Measurements from ENCODE around the gene ACOXL.
"Not testable (repeated sequence)": the region's sequence is repeated elsewhere in the genome, so short reads cannot be mapped to it uniquely, and the experiment has no call there.

ACOXL gene

DNA sequence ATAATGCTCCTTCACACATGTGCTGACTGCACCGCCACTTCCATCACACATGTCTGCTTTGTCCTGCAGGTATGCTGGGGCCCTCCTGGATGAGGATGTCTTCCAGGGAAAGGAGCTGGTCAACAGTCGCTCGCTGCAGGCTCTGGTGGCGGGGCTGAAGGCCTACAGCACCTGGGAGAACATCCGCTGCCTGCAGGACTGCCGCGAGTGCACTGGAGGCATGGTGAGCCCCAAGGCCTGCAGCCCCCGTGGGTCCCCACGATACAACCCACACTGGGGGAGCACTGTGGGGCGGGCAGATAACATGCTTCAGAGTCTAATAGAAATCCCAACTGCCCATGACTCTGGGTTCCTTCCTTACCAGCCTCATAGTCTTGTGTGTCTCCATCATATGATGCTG is 201.0 kb downstream of the ACOXL start:
- DNase-seq: no peak

DNA sequence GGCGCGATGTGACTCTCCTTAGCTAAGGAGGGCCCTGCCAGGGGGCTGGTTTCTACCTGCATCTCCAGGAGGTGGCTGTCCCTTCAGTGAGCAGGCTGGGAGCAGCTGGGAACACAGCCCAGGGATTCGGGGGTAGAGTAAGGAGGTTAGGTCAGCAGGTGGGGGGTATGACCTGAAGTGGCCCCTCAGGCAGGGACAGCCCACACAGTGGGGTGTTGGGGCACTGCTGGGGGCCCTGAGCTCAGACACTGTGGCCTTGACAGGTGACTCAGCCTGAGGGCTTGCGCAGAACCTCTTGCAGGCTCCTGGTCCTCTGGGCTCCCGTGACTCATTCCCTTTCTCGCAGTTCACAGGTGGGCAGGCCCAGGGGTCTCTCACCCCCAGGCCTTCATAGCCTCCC is 202.6 kb downstream of the ACOXL start:
- DNase-seq: no peak

DNA sequence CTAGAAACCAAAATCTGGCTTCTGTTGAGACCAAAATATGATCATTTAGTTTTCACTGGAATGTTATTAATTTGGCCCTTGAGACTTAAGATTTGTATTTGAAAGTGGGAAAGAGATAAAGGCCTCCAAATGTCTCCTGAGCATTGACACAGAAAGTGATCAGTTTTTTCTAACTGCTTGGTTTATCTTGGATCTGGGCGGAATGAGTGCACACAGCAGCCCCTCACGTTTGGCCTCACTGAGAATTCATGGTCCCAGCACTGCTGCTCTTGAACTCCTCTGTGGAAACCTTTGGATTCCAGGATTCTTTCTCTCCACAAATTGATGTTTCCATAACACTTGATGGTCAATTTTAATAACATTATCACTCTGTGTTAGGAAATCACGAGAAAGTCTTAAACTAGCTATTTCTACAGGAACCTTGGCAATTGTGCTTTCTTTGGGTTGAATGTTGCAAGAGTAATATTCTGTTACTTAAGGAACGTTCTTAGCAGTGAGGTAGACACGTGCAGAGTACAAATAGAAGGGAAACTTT is 208.1 kb downstream of the ACOXL start:
- DNase-seq: no peak

DNA sequence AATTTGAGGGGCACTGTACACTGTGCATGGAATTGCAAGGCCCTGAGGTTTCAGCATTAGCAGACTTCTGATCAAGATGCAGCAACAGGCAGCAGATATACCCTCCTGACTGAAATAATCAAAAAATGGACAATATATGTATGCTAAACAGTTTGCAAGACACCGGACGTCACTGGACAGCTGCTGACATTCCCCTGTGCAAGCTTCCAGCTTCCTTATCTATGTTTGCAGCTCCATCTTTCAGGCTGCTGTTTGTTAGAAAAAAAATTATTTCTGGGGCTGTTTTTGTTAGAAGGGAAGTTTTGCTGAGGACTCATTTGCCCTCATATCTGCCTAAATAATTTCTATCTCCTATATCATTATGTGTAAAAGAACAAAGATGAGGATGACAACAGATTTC is 208.9 kb downstream of the ACOXL start:
- no peak for DNase-seq

DNA sequence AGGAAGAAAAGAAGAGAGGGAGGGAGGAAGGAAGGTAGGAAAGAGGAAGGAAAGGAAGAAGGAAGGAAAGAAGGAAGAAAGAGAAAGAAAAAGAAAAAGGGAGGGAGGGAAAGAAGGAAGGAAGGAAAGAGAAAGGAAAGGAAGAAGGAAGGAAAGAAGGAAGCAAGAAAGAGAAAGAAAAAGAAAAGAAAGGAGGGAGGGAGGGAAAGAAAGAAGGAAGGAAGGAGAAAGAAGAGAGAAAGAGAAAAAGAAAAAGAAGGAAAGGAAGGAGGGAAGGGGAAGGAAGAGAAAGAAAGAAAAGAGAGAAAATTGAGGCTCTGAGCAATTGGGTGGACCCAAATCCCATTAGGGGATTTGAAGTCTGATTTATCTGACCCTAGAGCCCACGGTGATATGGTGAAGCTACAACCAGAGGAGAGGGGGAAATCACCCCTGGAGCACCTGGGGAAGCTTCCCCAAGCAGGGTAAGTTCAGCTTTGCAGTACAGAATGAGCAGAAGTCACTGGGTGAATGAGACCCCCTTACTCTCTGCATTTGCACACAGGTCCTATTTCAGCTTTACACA is 210.8 kb downstream of the ACOXL start:
- DNase-seq: no peak

DNA sequence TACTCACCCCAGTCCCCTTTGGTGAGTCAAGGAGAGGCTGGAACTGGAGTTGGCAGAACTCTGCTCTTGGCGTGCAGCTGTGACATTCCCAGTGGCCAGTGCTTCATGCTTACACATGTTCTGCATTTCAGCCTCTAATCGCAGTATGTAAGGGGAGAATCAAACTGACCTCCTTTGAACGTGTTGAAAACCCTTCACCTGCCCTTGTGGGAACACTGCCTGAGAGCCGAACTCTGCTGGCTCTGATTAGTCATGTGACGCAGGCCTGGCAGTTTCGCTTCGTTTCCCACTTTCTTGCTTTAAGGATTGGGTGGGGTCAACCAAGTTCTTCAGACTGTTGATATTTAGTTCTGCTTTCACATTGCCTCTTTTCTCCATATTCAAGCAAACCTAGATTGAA is 214.5 kb downstream of the ACOXL start:
- DNase-seq: no peak

DNA sequence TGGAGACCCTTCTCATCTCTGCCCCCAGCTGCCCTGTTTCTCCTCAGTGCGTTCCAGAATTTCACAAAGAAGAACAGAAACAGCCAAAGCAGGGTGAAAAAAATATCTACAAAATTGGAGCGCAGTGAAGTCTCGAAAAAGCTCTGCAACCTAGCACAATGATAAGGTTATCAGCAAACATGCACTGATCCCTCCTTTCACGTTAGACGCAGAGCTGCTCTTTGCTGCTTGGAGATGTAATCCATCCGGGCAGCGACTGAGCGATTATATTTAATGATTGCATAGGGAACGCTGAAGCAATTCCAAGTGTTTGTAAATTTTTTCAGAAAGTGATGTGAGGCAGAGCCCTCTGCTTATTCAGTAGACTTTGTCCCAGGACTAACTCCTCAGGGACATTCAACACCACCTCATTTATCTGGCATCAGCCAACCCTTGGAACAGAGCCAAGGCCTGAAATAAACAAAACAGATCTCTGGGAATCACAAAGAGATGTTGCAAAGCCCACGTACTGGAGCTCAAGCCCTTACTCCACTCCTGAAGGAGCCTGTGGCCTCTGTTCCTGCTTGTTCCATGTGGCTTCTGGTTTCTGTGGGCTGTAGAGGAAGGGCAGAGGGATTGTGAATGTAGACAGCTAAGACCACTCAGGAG is 215.8 kb downstream of the ACOXL start:
- DNase-seq: no peak

DNA sequence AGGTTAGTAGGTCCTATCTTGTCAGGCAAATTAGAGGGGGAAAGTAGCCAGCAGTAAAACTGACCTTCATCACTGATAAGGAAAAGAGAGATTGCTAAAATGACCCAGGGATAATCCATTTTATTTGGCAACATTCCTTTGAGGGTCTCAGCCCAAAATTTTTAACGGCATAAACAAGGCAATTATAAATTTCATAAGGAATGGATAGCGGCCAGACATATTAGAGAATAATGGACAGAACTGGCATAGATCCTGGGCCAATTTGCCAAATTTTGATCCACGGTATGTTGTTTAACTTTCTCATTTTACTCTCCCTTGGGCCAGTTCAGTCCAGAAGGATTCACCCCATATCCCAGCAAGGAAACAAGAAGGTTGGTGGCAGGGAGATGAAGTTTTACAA is 217.9 kb downstream of the ACOXL start:
- no peak for DNase-seq

DNA sequence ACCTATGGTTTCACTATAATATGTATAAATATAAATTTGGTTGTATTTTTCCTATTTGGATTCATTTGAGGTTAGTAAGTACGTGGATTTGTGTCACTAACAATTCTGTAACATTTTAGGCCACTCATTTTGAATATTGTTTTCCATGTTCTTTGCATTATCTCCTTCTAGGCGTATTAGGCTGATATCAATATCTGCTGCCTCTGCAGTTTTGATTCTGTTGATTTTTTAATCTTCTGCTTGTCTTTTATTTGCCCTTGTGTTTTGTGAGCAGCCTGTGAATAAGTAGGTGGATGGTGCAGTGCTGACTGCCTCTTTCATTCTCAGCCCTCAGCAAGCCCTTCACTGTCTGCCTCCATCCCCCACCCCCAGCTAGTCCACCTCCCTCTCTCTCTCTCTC is 222.7 kb downstream of the ACOXL start:
- DNase-seq: no peak

DNA sequence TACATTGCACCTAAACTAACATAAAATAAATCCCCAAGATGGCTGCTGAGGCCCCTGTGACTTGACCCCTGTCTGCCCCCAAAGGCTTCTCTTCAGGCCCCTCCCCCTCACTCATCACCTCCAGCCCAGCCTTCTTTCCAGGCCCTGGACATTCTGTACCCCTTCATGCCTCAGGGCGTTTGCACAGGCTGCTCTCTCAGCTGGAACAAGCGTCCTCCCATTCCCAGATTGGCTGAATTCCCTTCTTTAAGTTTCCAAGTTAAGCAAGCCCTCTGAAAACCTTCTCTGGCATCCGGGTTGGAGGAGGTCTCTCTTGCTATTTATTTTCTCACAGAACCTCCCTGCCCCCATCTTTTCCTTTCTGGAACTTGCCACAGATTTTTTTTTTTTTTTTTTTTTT is 223.2 kb downstream of the ACOXL start:
- DNase-seq: no peak

DNA sequence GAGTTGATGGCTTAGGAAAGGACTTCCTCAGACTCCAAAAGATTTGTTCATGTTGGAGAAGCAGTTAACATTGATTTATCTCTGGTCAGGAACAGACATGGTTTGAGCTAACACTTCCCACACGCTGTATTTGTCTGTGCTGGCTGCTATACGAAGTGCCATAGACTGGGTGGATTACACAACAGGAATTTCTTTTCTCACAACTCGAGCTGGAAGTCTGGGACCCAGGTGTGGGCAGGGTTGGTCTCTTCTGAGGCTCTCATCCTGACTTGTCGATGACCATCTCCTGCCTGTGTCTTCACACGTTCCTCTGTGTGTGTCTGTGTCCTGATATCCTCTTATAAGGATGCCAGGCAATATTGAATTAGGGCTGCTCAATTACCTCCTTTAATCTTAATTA is 224.9 kb downstream of the ACOXL start:
- no peak for DNase-seq

DNA sequence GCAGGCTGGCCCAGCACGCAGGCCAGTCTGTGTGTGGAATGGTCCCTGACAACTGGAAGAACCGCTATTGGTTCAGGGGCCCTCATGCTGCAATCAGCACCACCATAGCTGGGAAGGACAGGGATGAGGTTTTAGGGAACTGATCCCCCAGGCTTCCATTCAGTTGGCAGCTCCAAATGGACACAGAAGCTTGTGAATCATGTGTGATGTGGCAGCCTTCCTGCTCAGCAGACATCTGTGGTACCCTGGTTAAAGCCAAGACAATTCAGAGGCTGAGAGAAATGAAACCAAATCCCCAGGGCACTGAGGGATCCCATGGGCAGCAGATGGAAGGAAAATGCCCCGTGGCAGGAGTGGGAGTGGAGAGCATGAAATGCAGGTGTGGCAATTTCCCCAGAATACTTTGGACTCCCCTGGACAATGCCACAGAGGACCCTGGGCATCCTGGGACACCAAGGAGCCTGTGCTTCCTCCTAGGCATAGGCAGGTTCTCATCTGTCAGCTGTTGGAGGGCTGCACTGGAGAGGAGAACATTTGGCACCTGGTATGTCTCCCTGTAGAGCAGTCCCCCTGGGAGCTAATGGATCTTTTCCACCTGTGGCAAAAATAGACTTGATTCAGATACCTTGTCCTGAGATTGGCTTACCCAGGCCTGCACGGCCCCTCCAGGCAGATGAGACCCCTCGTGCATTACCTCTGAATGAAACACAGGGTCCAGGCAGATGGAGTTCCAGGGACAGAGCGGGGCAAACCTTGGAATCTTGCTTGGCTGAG is 226.2 kb downstream of the ACOXL start:
- DNase-seq: no peak

DNA sequence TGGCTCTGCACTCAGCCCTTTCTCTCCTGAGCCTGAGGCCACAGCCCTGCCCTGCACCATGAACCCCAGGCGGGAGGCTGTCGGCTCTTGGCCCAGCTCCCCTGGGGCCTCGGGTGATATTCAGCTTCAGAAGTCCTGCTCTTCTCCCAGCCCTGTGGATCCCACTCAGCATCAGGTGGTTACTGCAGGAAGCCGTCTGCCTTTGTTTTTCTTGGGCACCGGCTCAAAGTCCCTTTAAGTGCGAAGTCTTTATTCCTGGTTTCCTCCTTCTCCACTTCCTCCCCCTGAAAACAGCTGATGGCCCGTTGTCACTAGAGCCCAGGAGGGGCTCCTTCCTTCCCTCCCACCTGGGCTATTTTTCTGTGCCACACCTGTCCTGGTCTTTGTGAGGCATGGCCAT is 226.8 kb downstream of the ACOXL start:
- DNase-seq: no peak

DNA sequence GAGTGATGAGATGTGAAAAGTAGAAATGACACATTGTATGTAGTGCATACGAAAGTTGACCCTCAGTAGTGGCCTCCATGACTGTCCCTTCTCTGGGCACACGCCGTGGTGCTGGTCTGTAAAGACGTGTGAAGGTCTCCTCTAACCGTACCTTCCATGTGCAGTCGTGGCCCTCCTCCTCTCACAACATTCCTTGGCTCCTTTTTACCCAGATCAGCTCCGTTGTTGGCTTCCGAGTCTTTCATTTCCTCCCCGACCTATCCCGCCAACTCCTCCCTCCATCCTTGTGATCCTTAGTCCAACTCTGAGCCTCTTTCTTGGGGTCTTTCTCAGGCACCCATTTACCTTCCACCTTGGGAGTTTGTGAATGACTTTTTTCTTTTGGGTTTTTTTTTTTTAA is 227.9 kb downstream of the ACOXL start:
- DNase-seq: no peak

DNA sequence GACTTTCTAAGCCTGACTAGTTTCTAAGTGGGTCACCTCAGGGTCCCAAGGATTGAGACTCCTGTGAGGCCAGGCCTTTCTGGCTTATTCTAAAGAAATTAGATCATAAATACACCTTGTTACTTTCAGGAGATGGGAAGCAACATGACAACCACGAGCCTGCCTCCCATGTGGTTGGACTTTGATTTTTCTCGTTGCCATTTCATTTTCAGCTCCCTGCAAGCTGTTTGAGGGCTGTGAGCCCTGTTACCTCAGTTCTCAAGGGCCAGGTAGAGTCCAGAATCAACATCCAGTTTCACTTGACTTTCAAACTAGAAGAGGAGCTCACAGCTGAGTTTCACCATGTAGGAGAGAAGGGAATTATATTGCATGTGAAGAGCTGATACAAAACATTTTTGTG is 228.6 kb downstream of the ACOXL start:
- no peak for DNase-seq

DNA sequence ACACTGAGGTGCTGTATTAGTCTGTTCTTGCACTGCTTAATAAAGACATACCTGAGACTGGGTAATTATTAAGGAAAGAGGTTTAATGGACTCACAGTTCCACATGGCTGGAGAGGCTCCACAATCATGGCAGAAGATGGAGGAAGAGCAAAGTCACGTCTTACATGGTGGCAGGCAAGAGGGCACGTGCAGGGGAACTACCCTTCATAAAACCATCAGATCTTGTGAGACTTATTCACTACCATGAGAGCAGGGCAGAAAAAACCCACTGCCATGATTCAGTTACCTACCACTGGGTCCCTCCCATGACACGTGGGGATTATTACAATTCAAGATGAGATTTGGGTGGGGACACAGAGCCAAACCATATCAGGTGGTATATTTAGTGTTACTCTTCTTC is 229.3 kb downstream of the ACOXL start:
- not testable (repeated sequence) for DNase-seq

DNA sequence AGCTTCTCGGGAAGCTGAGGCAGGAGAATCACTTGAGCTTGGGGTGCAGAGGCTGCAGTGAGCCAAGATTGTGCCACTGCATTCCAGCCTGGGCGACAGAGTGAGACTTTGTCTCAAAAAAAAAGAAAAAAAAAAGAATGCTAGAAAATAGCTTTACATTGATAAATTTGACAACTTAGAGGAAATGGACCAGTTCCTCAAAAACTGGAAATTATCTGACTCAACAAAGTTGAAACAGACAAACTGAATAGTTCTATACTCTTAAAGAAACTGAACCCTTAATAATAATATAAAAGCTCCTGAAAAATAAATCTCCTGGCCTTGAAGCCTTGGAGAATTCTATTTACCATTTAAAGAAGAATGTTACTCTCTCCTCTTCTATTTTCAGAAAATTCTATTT is 237.3 kb downstream of the ACOXL start:
- DNase-seq: no peak

DNA sequence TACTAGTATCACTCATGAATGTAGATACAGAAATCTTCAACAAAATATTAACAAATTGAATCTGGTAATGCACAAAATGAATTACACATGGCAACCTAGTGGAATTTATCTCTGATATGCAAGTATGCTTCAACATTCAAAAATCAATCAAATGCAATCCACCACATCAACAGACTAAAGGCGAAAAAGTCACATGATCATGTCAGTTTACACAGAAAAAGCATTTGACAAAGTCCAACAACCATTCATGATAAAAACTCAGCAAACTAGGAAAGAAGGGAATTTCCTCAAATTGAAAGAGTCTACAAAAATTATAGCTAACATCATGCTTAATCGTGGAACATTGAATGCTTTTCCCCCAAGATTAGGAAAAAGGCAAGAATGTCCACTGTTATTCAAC is 237.8 kb downstream of the ACOXL start:
- no peak for DNase-seq

DNA sequence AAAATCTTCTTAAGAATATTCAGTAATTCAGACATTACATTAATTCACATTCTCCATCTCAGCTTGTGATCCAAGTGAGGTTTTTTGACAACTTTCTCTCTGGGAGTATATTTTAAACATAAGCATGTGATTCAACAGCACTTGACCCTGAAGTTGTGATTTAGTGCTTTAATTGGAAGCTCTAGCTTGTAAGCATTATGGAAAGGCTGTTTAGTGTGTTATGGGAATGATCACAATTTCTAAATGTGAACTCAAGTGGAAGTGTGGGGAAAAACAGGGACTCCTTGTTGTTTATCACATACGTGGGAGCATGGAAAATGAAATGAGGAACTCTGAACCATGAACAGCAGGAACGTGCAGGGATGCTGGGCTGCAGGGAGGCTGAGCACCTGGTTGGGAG is 239.4 kb downstream of the ACOXL start:
- DNase-seq: no peak

DNA sequence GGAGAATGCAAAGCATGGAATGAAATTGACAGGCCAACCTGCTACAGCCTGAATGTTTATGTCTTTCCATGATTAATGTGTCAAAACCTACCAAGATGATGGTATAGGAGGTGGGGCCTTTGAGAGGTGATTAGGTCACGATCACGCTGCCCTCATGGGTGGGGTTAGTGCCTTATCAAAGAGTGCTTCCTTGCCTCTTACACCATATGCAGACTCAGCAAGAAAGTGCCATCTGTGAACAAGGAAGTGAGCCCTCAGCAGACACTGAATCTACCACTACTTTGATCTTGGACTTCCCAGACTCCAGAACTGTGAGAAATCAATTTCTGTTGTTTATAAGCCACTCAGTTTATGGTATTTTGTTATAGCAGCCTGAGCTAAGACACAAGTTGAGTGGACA is 240.9 kb downstream of the ACOXL start:
- no peak for DNase-seq

DNA sequence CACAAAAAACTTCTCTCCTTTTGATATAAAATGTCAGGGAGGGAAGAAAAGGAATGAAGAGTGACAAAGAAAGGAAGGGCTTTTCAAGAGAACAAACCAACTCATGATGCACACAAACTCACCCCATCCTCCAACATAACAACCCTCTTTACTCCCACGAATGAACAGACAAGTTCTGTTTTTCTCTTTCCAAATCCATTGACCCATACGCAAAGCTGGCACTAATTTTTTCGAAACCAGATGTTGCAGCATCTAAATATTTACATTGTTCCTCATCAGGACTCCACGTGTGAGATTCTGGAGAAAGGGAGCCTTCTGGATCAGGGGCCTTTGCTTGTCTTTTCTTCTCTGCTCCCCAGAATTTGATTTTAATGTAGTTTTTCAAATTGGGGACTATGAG is 245.0 kb downstream of the ACOXL start:
- DNase-seq: no peak

DNA sequence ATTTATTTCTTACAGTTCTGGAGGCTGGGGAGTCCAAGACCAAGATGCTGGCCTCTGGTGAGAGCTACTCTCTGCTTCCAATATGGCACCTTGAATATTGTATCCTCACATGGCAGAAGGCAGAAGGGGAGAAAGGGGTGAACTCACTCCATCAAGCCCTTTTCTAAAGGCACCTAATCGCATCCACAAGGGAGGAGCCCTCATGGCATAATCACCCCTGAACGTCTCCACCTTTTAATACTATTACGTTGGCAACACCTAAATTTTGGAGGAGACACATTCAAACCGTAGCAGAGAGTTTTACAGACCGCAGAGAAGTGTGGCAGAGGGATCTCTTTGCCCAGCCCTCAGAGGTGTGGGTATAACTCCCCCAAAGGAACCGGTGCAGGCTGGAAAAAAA is 245.8 kb downstream of the ACOXL start:
- DNase-seq: no peak

DNA sequence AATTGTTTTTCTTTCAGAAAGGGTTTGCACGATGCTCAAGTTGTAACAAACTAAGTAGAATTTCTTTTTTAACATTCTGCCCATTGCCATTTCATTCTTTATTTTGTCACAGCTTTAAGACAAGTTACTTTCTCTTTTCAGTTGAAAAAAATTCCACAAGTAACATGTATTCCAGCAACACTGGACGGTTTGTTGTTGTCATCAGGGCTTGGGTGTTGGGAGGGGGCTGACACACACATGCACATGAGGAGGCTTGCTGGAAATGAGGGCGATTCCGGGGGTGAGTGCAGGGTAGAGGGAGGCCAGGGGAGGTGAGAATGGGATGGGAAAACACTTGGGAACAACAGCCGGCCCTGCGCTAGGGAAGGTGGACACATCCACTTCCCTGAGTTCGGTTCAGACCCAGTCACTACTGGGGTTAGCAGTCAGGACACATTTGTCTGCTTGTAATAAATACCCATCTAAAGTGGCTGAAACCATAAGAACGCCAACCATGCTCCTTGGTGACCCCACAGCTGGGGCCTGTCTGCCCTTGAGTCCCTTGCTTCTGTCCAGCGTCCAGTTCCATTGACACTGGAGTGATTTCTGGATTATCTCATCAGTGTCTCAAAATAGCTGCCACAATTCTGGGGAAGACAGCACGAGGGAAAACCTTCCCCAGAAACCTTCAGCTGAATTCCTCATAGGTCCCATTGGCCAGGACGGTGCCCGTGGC is 246.5 kb downstream of the ACOXL start:
- DNase-seq: no peak
